Measurements from ENCODE around the gene EYA4. TPM values are rescaled to one million over a fixed set of nuclear protein-coding genes. Genes with fewer than 3 reads are reported as not detected.

Gene EYA4
- total and polyA plus RNA-seq, 2 of the 4 experiments (the other 2 are of a cell fraction), result 5.7 to 11.1 TPM

GRCh38 chr6:133499662-133500061, 258.5 kb downstream of the EYA4 start:
- Histone ChIP-seq H3K9me1 (ENCODE audit: insufficient read depth, low read length) (peaks cover 2% of the 10 kb centered on the region; the same call in 1 of the 2 replicates), H3K27me3 (ENCODE audit: control insufficient read depth, insufficient read depth, low read length) (no peaks in the 10 kb centered on the region), H3K4me3 (ENCODE audit: insufficient read depth, low read depth, low read length) (no peak overlapping the region), H3K9ac (ENCODE audit: low read depth, low read length) (no peak overlapping the region), H2AK5ac (ENCODE audit: low read depth, low read length) (no peak overlapping the region), H3K56ac (ENCODE audit: extremely low read depth, insufficient read depth, low read length) (no peak overlapping the region), H2BK15ac (ENCODE audit: low read depth, low read length) (no peak overlapping the region), H3K36me3 (ENCODE audit: control insufficient read depth, insufficient read depth, low read length) (peaks cover 6% of the 10 kb centered on the region), H2BK120ac (ENCODE audit: low read depth, low read length) (no peak overlapping the region), H3K9me3 (ENCODE audit: control insufficient read depth, insufficient read depth, low read length) (no peaks in the 10 kb centered on the region), H4K20me1 (ENCODE audit: insufficient read depth, low read length) (no peaks in the 10 kb centered on the region), H3K27ac (ENCODE audit: insufficient read depth, low read length) (no peak overlapping the region), H3K18ac (ENCODE audit: low read depth, low read length) (no peak overlapping the region), H3K23ac (ENCODE audit: low read depth, low read length) (no peak overlapping the region), H3K79me1 (ENCODE audit: low read depth in 1 of 2, low read length in 2 of 2) (no peaks in the 10 kb centered on the region), H4K91ac (ENCODE audit: insufficient read depth, low read depth, low read length) (no peak overlapping the region), H3K14ac (replicated peaks; ENCODE audit: low read depth, low read length) (no peak overlapping the region), H3K4me2 (ENCODE audit: low read depth, low read length) (no peak overlapping the region), H2BK5ac (ENCODE audit: low read depth, low read length, poor library complexity, severe bottlenecking) (no peak overlapping the region), H4K8ac (ENCODE audit: low read depth in 2 of 2, low read length in 2 of 2) (no peak overlapping the region), H3K4ac (ENCODE audit: low read depth, low read length) (no peak overlapping the region), H2BK20ac (ENCODE audit: low read depth, low read length) (no peak overlapping the region), H4K5ac (ENCODE audit: low read depth, low read length) (no peak overlapping the region), H3K4me1 (ENCODE audit: control insufficient read depth, insufficient read depth, low read length) (peaks cover 4% of the 10 kb centered on the region), H2AK9ac (replicated peaks; ENCODE audit: low read depth, low read length, poor library complexity) (no peak overlapping the region), H2AFZ (replicated peaks; ENCODE audit: low read length, poor library complexity) (no peak overlapping the region)
- CTCF ChIA-PET, result no interaction called here
- TF ChIP-seq POLR2A (IDR thresholded peaks at IDR 0.05; ENCODE audit: low read depth, low read length), result no peak
- TF ChIP-seq RAD21 (IDR thresholded peaks at IDR 0.05; ENCODE audit: low read length), result no peak
- TF ChIP-seq CTCF (conservative IDR thresholded peaks at IDR 0.05; ENCODE audit: low read depth, low read length), result no peak
- TF ChIP-seq CEBPB (IDR thresholded peaks at IDR 0.05; ENCODE audit: low read depth, low read length), result no peak
- TF ChIP-seq BHLHE40 (IDR thresholded peaks at IDR 0.05; ENCODE audit: low read depth, low read length), result no peak
- TF ChIP-seq MAZ (IDR thresholded peaks at IDR 0.05; ENCODE audit: borderline replicate concordance, low read depth, low read length), result no peak
- TF ChIP-seq RFX5 (IDR thresholded peaks at IDR 0.05; ENCODE audit: low read depth, low read length), result no peak
- no peak for TF ChIP-seq FOS (IDR thresholded peaks at IDR 0.05; ENCODE audit: low read depth, low read length)
- no peak for TF ChIP-seq SMC3 (IDR thresholded peaks at IDR 0.05; ENCODE audit: low read depth, low read length)
- no peak for TF ChIP-seq NFE2L2 (IDR thresholded peaks at IDR 0.05; ENCODE audit: low read depth, low read length)
- no peak for TF ChIP-seq ELK1 (IDR thresholded peaks at IDR 0.05; ENCODE audit: borderline replicate concordance, low read depth, low read length)
- TF ChIP-seq USF2 (IDR thresholded peaks at IDR 0.05; ENCODE audit: low read depth, low read length), result no peak
- no peak for TF ChIP-seq CHD1 (IDR thresholded peaks at IDR 0.05; ENCODE audit: low read depth, low read length)
- TF ChIP-seq MAFK (IDR thresholded peaks at IDR 0.05; ENCODE audit: low read depth, low read length), result no peak
- TF ChIP-seq RCOR1 (IDR thresholded peaks at IDR 0.05; ENCODE audit: insufficient replicate concordance, low read length), result no peak
- WGBS, 2 experiments (ENCODE audit: extremely low coverage in 2 of 2, insufficient read length in 1 of 2), result no CpG with 5 or more reads among the region's 3 CpGs
- in situ Hi-C loops (cut with MboI; ENCODE audit: low sequenced_read_pairs) (no loop called here), dilution Hi-C loops (cut with HindIII; ENCODE audit: low sequenced_read_pairs, unreplicated experiment) (no loop called here), intact Hi-C loops (cut with micrococcal nuclease) (no loop called here)
- no peak for ATAC-seq (ENCODE audit: low read depth)
- DNase-seq, result no peak
- BruUV-seq (replicated peaks), result no TSS peak
- POLR2A ChIA-PET (ENCODE audit: unreplicated experiment), result no interaction called here

Measured in IMR-90 (cell line).